Stimulated activated CD8-positive, alpha-beta memory T cell treated with anti-CD3 and anti-CD28 coated beads, Interleukin-2, amount 100 ng/mL, for 48 hours (primary cell): ENCODE results near the gene TGM5.

ENCODE experiments used
- DNase-seq, 2 donors: peaks; one replicate each; pipeline ENCODE4 v3.0.0-alpha.2; 2020; ENCODE audit warnings: low read depth in 2 of 2

TGM5 gene

GRCh38 chr15:43196760-43197548 lies 69.8 kb downstream of the TGM5 start:
- no peak for DNase-seq

- no peak for DNase-seq
These were observed 71.9 kb downstream of the TGM5 start for GRCh38 chr15:43194795-43195194.

GRCh38 chr15:43193710-43194109 lies 73.0 kb downstream of the TGM5 start:
- no peak for DNase-seq

- no peak for DNase-seq
These were observed 76.5 kb downstream of the TGM5 start for GRCh38 chr15:43190178-43190577.

- no peak for DNase-seq
These were observed 77.4 kb downstream of the TGM5 start for GRCh38 chr15:43189296-43189695.

GRCh38 chr15:43187544-43188155 lies 79.1 kb downstream of the TGM5 start:
- no peak for DNase-seq

GRCh38 chr15:43186003-43186353 lies 80.8 kb downstream of the TGM5 start:
- peak in 1 of 2 donors; percentile 9 for DNase-seq

- peak; percentile 94 for DNase-seq
These were observed 81.3 kb downstream of the TGM5 start, which contains the start of gene CCNDBP1 for GRCh38 chr15:43185157-43186002. Gene CCNDBP1, plus strand, starts transcription at chr15:43185403. Its CDS starts 96 bp downstream, at chr15:43185499.

- no peak for DNase-seq
These were observed 82.2 kb downstream of the TGM5 start for GRCh38 chr15:43184407-43185124.

- no peak for DNase-seq
These were observed 83.5 kb downstream of the TGM5 start for GRCh38 chr15:43183270-43183669.
